Stimulated activated CD8-positive, alpha-beta memory T cell treated with anti-CD3 and anti-CD28 coated beads, Interleukin-12 subunit alpha, Interleukin-12 subunit beta, amount 100 ng/mL, for 1 hour (primary cell): ENCODE data around the gene NDUFAF5.

Experiments
- DNase-seq: peaks from one replicate; pipeline ENCODE4 v3.0.0-alpha.2; 2020; ENCODE audit warnings: low read depth

NDUFAF5 gene

GRCh38 chr20:13824459-13824858, 39.6 kb downstream of the NDUFAF5 start:
- no peak for DNase-seq

GRCh38 chr20:13825465-13825864, 40.6 kb downstream of the NDUFAF5 start:
- DNase-seq = no peak

GRCh38 chr20:13831476-13831875, 46.6 kb downstream of the NDUFAF5 start:
- DNase-seq = no peak

- DNase-seq = no peak
These were observed 53.8 kb downstream of the NDUFAF5 start for GRCh38 chr20:13838664-13839063.

- no peak for DNase-seq
These were observed 54.7 kb downstream of the NDUFAF5 start for GRCh38 chr20:13839421-13840092.

- no peak for DNase-seq
These were observed 55.3 kb downstream of the NDUFAF5 start for GRCh38 chr20:13840093-13840465.

- DNase-seq = no peak
These were observed 56.4 kb downstream of the NDUFAF5 start for GRCh38 chr20:13841206-13841605.

GRCh38 chr20:13844296-13844695, 59.5 kb downstream of the NDUFAF5 start:
- DNase-seq = no peak

GRCh38 chr20:13851279-13851678, 66.5 kb downstream of the NDUFAF5 start:
- DNase-seq = no peak

GRCh38 chr20:13852306-13852705, 67.5 kb downstream of the NDUFAF5 start:
- no peak for DNase-seq

GRCh38 chr20:13855613-13856012, 70.8 kb downstream of the NDUFAF5 start:
- DNase-seq = no peak

- no peak for DNase-seq
These were observed 71.5 kb downstream of the NDUFAF5 start for GRCh38 chr20:13856354-13856753.

- DNase-seq = no peak
These were observed 72.5 kb downstream of the NDUFAF5 start for GRCh38 chr20:13857304-13857703.

- DNase-seq = no peak
These were observed 73.1 kb downstream of the NDUFAF5 start for GRCh38 chr20:13857961-13858360.

- DNase-seq = no peak
These were observed 73.6 kb downstream of the NDUFAF5 start for GRCh38 chr20:13858439-13858838.

GRCh38 chr20:13858871-13859270, 74.0 kb downstream of the NDUFAF5 start:
- DNase-seq = no peak

- DNase-seq = no peak
These were observed 77.4 kb downstream of the NDUFAF5 start for GRCh38 chr20:13862245-13862644.

- no peak for DNase-seq
These were observed 78.4 kb downstream of the NDUFAF5 start for GRCh38 chr20:13863244-13863643.

- no peak for DNase-seq
These were observed 80.3 kb downstream of the NDUFAF5 start for GRCh38 chr20:13865156-13865555.

- DNase-seq = no peak
These were observed 81.0 kb downstream of the NDUFAF5 start for GRCh38 chr20:13865791-13866351.

- no peak for DNase-seq
These were observed 83.5 kb downstream of the NDUFAF5 start for GRCh38 chr20:13868331-13868730.

- no peak for DNase-seq
These were observed 85.4 kb downstream of the NDUFAF5 start for GRCh38 chr20:13870170-13870748.
